ENCODE results near the gene BCL7B.
"Not testable (repeated sequence)": the region's sequence is repeated elsewhere in the genome, so short reads cannot be mapped to it uniquely, and the experiment has no call there.

Gene BCL7B

DNA sequence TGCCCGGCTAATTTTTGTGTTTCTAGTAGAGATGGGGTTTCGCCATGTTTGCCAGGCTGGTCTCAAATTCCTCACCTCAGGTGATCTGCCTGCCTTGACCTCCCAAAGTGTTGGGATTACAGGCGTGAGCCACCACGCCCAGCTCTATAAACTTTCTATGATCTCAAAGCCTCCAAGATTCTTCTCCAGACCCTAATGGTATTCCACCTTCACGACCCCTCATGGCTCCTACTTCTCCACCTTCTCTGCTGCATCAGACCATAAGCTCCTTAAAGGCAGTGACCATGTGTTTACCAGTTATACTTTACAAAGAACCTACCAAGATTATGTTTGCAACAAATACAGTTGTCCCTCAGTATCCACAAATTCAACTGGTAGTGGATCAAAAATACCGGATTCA lies 25.3 kb downstream of the BCL7B start:
- no peak for FAIRE-seq

DNA sequence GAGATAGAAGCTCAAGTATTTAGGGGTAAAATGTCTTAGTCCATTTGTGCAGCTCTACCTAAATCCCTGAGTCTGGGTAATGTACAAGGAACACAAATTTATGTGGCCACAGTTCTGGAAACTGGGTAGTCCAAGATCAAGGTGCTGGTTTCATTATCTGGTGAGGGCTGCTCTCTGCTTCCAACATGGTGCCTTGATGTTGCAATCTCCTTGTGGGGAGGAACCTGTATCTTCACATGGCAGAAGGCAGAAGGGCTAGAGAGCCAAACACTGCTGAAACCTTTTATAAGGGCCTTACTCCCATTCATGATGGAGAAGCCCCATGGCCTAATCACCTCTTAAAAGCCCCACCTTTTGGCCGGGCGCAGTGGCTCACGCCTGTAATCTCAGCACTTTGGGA lies 26.7 kb downstream of the BCL7B start:
- FAIRE-seq = no peak

DNA sequence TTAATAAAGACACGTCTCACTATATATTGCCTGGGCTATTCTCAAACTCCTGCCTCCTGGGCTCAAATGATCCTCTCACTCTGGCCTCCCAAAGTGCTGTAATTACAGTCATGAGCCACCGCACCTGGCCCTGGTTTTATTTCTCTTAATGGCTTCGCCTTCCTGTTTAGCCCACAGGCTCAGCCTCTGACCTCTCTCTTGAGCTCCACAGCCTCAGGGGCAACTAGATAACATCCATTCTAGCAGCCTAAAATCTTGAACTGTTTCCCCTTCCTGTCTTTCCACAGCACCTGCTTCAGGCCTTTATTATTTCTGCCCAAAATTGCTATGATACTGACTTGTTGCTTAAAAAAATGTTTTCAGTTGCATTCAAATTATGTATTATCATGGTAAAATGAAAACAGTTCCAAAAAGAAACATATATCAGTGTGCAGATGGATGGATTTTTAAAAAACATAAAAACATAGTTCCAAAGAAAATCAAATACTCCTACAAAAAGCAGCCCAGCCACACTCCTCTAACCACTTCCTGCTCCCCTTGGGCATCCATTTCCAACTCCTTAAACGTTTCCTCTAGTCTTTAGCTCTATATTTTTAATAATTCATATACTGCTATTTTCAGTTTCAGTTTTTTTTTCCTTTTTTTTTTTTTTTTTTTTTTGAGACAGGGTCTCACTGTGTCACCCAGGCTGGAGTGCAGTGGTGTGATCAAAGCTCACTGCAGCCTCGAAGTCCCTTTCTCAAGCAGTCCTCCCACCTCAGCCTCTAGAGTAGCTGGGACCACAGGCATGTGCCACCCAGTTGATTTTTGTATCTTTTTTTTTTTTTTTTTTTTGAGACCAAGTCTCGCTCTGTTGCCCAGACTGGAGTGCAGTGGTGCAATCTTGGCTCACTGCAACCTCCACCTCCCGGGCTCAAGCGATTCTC lies 30.3 kb downstream of the BCL7B start:
- FAIRE-seq = no peak

DNA sequence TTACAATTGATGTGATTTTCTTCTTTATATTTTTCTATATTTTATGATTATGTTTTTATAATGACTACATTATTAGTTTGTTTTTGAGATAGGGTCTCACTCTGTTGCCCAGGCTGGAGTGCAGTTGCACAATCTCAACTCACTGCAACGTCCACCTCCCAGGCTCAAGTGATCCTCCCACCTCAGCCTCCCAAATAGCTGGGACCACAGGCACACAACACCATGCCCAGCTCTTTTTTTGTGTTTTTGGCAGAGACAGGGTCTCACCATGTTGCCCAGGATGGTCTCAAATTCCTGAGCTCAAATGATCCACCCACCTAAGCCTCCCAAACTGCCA lies 31.4 kb downstream of the BCL7B start:
- not testable (repeated sequence) for FAIRE-seq

DNA sequence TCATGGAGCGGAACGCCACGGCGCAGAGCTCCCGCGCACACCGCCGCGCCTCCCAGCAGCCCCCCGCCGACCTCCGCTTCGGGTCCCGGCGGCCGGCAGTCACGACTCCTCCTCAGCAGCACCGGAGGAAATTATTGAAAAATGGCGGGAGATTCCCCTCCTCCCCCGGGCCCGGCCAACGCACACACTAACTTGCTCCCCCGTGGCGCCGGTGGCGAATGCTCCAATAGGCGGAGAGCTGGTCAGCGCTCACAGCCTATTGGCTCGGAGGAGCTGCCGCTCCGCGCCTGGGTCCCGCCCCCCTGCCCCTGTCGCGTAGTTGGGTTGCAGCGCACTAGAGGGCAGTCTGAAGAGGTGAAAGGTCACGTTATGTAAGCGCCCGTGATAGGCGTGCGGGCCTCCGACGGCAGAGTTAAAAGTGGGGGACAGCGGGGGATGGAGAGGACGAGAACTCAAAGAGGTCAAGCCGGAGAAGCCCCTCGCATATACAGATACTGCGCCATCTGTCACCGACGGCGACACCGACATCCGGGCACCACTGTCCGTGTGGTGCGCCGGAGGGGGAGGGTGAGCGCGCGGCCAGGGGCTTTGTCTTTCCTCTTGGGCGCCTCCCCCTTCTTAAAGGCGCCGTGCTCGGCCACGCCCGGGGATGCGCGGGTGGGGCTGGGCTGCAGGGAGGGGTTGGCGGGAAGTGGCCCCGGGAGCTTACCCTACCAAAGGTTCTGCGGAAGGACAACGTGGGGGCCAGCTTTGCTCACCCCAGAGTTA lies 35.2 kb downstream of the BCL7B start, which contains the start of gene BAZ1B:
BAZ1B (minus strand) TSS at position 189 of the 768 bp plus-strand sequence. CDS start 360 bp downstream, outside the sequence.
- FAIRE-seq = peak; percentile 17

DNA sequence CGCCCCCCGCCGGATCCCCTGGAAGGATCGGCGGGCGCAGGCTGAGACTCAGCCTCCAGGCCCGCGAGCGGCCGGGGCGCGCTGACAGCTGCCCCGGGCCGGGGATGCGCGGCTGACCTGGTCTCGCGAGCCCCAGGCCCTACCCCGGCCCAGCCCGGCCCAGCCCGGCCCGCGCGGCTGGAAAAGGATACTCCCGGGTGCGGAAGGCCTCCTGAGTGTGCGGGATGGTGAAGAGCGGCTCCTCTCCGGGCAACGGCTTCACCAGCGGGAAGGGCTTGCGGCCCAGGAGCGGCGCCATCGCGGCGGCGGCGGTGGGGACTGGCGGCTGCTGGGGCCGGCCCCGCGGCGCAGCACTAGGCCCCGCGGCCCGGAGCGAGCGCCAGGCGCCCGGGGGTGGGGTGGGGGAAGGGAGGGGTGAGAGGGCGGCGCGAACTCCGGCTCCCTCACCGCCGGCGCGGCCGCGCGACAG lies 35.8 kb downstream of the BCL7B start:
- no peak for FAIRE-seq

DNA sequence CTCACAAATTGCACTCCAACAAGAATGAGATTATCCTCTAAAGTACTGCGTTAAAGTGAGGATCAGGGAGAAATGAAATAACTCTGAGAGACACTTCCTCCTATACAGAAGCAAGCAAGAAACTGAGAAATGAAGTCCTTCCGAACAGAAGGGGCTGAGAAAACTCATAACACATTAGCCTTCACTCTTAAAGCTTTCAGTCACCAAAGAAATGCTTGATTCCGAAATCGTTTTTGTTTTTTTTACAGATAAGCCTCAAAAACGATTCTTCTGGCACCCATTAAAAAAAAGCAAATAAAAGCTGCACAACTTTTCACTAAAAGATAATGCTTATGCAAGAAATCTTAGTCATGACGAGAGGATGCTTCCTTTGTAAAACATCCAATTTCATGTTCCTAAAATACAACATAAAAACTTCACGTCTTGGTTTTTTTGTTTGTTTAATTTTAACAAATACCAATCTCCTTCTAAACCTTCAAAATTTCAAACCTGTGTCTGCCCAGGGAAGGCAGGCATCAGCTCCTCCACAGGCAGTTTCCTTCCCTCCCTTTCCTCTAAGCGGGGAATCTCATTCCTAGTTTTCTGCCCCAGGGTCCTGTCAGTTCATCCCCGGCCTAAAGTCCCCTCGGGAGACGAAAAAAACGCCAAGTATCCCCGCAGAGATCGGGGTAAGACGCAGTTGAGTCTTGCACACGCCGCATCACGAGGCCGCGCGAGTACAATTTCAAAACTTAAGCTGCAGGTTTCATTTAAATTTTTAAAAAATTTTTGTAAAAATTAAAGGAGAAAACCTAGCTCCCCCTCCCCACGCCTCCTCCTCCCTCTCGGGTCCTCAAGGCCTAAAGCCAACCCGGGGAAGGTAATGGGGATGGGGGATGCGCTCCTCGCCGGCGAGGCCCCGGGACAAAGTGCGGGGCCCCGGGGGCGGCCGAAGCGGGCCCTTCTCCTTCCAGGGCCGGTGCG lies 36.5 kb downstream of the BCL7B start:
- FAIRE-seq = no peak

DNA sequence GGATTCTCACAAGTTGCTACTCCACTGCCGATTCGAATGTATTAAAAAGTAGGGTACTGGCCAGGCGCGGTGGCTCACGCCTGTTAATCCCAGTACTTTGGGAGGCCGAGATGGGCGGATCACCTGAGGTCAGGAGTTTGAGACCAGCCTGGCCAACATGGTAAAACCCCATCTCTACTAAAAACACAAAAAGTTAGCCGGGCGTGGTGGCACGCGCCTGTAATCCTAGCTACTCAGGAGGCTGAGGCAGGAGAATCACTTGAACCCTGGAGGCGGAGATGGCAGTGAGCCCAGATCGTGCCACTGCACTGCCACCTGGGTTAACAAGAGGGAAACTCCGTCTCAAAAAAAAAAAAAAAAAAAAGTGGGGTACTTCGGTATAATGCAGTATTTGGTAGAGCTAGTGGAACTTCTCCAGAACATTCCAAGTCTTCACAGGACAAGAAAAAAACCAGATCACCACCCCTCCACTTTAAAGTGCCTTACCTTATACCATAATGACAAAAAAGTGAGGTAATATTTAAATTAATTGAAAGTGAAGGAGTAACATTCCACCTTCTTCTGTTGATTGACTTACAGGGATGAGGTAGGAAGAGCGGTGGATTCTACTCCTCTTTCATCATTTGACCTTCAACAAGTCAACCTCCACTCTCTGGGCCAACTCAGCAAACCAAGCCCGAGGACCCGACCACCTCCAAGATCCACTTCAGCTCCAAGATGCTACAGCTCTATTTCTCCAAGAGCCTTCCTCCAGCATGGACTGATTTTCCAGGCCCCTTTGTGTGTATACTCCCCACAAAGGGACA lies 37.4 kb downstream of the BCL7B start:
- FAIRE-seq = no peak

DNA sequence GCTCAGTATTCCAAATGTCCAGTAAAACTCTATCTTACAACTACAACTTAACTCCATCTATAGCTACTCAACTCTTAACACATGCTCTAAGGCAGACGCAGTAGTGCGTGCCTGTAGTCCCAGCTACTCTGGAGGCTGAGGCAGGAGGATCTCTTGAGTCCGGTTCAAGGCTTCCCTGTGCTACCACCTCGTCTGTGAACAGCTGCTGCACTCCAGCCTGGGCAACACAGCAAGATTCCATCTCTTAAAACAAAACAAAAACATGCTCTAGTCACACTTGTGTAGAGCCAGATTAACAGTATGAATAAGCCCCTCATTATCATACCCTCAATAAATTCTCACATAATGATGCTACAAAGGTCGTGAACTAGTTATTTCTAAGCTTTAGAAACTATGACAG lies 39.0 kb downstream of the BCL7B start:
- FAIRE-seq = no peak

DNA sequence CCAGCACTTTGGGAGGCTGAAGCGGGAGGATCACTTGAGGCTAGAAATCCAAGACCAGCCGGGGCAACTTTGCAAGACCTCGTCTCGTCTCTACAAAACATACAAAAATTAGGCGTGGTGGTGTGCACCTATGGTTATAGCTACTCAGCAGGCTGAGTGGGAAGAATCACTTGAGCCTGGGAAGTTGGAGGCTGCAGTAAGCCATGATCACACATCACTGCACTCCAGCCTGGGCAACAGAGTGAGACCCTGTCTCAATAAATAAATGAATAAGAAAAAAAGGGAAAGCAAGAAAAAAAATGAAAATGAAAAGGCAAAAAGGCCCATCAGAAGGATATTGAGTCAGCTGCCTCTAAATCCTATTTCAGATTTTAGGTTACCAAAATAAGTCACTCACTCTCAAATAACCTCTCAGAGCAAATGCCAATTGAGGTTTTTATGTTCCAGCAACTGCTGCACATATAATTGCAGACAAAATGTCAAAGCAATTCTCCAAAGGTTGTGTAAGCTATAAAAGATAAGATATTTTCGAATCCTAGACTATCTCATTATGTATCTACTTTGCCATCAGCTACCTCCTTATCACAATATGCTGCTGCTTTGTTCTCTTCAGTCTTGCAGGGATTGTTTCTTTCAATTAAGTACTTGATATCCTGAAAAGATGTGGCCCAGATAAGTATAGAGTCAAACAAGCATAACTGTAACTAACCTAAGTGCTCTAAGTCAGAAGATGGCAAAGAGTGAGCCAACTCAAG lies 40.1 kb downstream of the BCL7B start:
- FAIRE-seq = no peak

DNA sequence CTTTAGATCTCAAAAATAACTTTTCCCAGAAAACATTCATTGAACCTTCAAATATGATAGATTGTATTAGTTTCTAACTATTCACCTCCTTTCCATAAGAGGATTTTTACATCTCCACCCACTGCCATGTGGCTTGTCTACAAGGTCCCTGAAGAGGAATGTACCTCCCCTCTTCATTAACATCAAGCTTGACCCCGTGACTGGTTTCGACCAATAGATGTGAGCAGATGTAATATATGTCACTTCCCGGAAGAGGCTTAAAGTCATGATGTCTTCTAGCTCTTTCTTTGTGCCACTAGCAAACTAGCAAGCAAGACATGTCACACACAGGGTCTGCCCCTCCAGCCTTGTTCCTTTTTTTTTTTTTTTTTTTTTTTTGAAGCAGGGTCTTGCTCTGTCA lies 42.3 kb downstream of the BCL7B start:
- no peak for FAIRE-seq

DNA sequence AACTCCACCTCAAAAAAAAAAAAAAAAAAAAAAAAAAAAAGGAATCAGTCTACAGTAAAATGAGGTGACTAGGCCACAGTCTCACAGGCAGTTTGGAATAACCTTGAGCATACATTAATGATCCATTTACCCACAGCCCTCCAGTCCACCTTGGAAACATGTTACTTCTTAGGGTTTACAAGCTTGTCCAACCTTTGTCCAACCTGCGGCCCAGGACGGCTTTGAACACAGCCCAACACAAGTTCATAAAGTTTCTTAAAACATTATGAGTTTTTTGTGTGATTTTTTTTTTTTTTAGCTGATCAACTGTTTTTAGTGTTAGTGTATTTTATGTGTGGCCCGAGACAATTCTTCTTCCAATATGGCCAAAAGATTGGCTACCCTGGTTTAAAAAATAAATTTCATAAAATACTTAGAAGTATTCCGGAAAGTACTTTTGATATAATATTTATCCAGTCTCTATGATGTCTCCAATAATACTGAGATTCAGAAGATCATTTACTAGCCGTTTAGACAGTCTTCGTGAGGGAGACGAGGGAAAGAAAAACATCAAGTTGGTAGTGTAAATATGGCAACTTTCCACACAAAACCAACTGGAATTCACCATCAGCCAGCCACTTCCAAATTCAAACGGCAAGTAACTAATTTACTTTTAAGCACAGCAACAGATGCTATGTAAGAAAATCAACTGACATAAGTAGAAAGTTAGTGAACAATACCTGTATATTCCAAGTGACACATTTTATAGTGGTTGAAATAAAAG lies 45.3 kb downstream of the BCL7B start:
- FAIRE-seq = peak; percentile 9

DNA sequence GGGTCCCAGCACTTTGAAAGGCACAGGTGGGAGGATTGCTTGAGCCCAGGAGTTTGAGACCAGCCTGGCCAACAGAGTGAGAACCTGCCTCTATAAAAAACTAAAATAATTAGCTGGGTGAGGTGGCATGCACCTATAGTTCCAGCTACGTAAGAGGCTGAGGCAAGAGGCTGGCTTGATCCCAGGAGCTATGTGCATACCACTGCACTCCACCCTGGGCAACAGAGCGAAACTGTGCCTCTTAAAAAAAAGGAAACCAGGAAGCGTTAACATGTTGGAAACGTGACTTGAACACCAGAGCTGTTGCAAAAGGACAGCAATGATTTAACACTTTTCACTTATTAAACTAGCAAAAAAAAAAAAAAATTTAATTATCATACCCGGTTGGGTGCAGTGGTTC lies 48.0 kb downstream of the BCL7B start:
- no peak for FAIRE-seq

DNA sequence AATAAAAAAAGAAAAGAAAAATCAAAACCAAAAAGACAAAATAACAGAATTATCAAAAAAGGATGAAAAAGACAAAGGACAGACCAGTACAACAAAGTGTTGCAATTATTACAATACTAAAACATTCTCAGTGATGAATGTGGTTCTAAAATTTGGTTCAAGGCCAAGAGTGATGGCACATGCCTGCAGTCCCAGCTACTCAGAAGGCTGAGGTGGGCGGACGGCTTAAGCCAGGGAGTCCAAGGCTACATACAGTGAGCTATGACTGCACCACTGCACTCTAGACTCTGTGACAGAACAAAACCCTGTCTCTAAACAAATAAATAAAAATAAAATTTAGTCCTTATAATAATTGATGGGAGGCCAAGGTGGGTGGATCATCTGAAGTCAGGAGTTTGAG lies 49.9 kb downstream of the BCL7B start:
- no peak for FAIRE-seq

DNA sequence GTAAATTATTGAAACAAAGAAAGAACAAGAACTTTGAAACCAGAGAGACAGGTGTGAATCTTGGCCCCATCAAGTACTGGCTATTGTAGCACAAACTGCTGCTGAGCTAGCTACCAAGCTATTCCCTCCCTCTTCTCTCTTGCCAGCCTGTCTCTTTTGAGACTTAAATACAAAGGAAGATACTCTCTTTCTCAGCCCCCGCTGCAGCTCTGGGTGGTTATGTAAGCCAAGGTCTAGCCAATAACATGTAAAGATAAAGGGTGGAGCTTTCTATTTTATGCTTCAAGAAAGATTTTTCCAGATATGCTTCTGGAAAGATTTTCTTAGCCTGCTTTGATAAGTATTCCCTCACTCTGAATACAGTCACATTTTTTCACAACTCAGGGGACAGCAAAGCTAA lies 52.6 kb downstream of the BCL7B start:
- FAIRE-seq = no peak

DNA sequence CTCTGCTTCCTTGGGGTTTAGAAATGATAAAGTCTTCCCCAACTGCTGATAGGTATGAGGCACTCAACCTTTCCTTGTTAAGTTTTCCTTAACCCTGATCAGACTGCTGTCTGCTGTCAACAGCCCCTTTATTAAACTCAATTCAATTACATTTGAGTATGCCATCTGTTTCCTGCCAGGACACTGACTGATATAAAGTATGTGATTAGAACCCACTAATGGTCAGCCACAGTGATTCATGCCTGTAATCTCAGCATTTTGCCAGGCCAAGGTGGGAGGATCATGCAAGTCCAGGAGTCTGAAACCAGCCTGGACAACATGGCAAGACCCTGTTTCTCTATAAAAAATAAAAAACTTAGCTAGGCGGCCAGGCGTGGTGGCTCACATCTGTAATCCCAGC lies 53.5 kb downstream of the BCL7B start:
- no peak for FAIRE-seq

DNA sequence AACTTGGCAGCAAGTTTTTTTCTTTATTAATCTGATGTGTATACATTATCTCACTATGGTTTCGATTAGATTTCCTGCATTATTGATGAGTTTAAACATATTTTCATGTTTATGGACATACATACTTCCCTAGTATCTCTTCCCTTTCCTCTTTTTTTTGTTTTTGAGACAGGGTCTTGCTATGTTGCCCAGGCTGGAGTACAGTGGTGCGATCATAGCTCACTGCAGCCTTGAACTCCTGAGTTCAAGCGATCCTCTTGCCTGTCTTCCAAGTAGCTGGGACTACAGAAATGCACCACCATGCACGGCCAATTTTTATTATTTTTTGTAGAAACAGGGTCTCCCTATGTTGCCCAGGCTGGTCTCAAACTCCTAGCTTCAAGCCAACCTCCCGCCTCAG lies 54.3 kb downstream of the BCL7B start:
- no peak for FAIRE-seq

DNA sequence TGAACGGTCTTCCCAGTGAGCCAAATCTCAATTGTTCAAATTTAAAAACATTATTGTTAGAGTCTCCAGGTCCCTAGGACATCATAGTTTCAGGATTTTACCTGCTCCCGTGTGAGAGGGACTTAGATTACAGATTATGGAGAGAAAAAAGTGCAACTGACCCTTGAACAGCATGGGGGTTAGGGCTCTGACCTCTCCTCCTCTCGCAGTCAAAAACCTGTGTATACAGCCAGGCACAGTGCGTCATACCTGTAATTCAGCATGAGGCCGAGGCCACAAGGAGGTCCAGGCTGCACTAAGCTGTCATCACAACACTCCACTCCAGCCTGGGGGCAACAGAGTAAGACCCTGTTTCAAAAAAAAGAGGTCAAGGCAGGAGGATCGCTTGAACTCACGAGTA lies 60.9 kb downstream of the BCL7B start:
- no peak for FAIRE-seq

DNA sequence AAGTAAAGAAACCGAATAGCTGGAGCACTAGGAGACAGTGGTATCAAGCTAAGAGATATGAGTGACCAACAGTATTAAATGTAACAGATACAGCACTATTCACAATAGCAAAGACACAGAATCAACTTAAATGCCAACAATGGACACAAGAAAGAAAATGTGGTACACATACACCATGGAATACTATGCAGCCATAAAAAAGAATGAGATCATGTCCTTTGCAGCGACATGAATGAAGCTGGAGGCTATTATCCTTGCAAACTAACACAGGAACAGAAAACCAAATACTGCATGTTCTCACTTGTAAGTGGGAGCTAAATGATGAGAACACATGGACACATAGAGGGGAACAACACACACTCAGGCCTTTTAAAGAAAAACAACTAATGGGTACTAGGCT lies 62.0 kb downstream of the BCL7B start:
- not testable (repeated sequence) for FAIRE-seq

DNA sequence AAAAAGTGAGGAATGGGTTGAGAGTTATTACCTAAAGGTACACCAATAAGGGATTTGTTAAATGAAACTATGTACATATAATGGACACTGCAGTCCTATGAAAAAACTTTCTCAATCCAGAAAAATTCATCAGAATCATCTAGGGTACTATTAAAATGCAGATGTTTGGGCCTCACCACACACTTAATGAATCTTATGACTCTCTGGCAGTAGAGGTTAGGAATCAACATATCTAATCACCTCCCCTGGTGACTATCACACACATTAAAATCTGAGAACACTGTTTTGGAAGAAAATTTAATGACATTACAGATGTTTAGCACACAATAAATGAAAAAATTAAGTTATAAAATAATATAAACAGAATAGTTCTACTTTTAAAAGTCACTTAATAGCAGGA lies 67.5 kb downstream of the BCL7B start:
- no peak for FAIRE-seq
